IPS-18c (cell line): Measurements from ENCODE around the gene KCNE4.
"Not testable (repeated sequence)": the region's sequence is repeated elsewhere in the genome, so short reads cannot be mapped to it uniquely, and the experiment has no call there.

Experiments used
- H3K4me3 ChIP-seq: 2 replicates; pipeline ENCODE4 v1.7.0; 2013; ENCODE audit warnings: low read depth, mild to moderate bottlenecking, low read length, moderate library complexity; ENCODE audit not compliant: insufficient read depth
- H3K9me3 ChIP-seq: one replicate; pipeline ENCODE4 v1.6.1; 2013; ENCODE audit warnings: mild to moderate bottlenecking, low read length, moderate library complexity; ENCODE audit not compliant: control insufficient read depth, insufficient read depth

Gene KCNE4

DNA sequence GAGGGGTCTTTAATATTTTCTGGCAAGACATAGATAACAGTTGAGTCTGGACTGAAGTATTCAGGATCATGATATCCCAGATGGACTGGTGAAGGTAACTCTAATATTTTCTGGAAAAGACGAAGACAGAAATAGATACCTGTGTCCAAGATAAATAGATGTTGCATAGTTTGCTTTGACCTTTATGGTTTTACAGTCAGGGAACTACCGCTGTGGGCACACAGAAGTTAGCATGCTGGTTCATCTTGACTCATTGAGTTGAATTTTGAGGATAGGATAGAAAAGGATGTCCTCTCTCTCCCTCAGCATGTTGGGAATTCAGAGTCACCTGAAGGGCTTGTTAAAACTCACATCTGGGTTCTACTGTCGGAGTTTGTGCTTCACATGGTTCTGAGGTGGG is 20.8 kb downstream of the KCNE4 start:
- Histone ChIP-seq H3K4me3 (no peak overlapping the region), H3K9me3 (no peaks in the 10 kb centered on the region)

DNA sequence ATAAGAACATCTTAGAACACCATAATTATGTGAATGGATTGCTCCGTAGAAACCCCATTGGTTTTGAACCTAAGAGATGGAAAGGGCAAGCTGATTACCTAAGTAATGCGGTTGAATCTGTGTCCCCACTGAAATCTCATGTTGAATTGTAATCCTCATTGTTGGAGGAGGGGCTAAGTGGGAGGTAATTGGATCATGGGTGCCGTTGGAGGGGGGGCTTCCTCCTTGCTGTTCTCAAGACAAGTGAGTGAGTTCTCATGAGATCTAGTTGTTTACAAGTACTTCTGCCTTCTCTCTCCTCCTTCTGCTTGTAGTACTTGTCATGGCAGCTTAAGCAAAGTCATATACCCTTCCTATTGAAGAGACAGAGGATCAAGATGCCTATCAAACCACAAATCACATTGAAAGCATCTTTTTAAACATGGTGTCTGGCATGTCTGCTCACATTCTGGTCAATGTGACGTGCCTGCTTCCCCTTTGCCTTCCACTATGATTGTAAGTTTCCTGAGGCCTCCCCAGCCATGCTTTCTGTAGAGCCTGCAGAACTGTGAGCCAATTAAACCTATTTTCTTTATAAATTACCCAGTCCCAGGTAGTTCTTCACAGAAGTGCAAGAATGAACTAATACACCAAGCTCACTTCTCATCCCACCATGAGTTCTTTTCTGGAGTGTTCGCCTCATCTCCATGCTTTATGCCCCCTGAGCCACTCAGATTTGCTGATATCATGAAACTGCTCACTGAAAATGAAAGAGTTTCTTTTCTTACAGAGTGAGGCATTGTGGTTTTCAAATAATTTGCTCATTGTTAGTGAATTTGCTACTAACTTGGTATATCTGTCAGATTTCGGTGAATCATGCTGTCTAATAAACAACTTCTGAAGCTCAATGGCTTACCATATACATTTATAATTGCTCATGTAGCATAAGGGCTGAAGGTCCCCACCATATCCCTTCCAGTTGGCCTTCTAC is 23.6 kb downstream of the KCNE4 start:
- Histone ChIP-seq H3K9me3 (no peaks in the 10 kb centered on the region), H3K4me3 (no peak overlapping the region)

DNA sequence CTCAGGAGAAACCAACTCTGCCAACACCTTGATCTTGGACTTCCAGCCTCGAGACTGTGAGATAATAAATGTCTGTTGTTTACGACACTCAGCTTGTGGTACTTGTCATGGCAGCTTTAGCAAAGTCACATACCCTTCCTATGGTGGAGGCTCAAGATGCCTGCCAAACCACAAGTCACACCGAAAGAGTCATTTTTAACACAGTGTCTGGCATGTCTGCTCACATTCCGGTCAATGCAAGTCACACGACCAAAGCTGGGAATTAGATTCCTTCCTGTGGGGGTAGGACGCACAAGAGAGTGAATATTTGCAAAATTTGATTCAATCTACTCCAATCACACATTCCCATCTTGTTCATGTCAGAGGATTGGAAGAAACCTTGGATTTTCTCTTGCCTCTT is 24.6 kb downstream of the KCNE4 start:
- Histone ChIP-seq H3K4me3 (no peak overlapping the region), H3K9me3 (no peaks in the 10 kb centered on the region)

DNA sequence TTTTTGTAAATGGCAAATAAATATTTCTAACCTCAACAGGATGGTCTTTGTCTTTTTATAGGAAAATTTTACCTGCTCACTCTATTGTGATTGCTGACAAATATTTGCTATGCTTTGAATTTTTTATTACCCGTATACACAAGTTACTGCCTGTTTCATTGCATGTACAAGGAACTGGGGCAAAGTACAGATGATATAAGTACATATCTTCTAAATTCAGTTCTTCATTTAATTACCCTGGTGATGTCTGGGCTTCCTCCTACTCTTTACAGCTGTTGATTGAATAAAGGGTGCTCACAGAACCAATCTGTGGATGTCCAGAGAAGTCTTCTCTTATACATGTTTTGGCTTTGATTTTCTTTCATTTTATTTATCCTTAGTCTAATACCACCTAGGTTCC is 26.5 kb downstream of the KCNE4 start:
- no peak overlapping the region for H3K4me3 ChIP-seq
- no peaks in the 10 kb centered on the region for H3K9me3 ChIP-seq

DNA sequence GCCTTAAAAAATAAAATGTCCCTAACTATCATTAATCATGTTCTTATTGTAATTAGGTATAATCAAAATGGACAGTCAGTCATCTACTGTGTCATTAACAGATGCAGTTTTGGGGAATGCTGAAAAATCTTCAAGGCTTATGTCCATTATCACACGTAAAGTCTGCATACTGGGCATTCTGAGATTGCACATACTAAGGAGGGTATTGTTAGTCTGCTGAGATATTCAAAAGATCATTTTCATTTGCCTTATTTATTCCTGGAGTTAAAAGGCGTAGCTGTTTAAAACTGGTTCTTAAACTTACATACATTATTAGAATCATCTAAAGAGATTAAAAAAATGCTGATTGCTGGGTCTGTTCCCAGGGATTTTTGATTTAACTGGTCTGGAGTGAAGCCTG is 27.4 kb downstream of the KCNE4 start:
- Histone ChIP-seq H3K4me3 (no peak overlapping the region), H3K9me3 (no peaks in the 10 kb centered on the region)

DNA sequence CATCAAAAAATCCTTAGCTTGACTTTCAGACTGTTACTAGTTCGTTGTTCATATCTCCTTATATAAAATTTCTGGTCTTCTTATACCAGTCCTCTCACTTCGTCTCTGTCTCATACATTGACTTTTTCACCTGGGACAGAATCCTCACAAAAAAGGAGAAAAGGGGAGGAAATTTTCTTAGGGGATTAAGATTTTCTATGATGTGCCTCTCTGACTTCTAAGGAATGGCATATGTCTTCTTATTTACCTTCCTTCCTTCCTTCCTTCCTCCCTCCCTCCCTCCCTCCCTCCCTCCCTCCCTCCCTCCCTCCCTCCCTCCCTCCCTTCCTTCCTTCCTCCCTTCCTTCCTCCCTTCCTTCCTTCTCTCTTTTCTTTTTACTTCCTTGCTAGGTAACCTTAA is 27.9 kb downstream of the KCNE4 start:
- Histone ChIP-seq H3K4me3 (no peak overlapping the region), H3K9me3 (no peaks in the 10 kb centered on the region)

DNA sequence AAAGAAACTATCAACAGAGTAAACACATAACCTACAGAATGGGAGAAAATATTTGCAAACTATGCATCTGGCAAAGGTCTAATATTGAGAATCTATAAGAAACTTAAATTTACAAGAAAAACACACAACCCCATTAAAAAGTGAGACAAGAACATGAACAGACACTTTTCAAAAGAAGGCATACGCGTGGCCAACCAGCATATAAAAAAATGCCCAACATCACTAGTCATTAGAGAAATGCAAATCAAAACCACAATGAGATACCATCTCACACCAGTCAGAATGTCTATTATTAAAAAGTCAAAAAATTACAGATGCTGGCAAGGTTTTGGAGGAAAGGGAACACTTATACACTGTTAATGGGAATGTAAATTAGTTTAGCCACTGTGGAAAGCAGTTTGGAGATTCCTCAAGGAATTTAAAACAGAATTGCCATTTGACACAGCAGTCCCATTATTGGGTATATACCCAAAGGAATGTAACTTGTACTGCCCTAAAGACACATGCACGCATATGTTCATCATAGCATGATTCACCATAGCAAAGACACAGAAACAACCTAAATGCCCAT is 28.9 kb downstream of the KCNE4 start:
- H3K4me3 ChIP-seq, H3K9me3 ChIP-seq: not testable (repeated sequence)

DNA sequence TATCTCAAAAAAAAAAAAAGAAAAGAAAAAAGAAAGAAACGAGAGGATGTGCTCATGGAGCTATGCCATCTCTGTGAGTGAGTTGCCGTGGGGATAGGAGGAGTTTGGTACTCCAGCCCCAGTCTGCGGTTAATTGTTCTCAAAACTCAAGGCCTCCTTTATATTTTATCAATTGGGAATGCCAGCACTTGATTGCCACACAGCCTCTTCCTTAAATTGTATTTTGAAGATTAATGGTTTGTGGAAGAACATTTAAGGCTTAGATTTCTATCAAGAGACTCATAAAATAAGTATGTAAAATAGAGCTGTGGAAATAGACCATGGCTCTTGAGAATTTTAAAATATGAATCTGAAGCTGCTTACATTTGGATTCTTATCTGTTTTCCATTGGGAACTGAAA is 29.8 kb downstream of the KCNE4 start:
- H3K4me3 ChIP-seq, result no peak overlapping the region
- H3K9me3 ChIP-seq, result no peaks in the 10 kb centered on the region

DNA sequence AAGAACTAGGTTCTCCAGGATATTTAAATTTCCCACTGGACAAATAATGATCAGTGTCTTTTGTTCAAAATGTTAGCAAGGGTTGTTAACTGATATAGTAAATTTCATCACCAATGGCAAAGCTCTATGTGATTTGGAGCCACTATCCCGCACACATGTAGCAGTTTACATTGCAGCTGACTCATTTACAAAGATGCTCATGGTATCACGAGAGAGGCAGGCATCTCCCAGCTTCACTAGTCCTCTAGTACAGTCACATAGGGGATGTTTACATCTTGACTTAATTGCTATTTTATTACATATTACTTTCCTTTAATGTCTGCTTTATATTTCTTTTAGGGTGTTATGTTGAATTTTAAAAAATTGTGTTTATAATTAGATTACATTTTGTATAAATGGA is 30.7 kb downstream of the KCNE4 start:
- no peaks in the 10 kb centered on the region for H3K9me3 ChIP-seq
- no peak overlapping the region for H3K4me3 ChIP-seq

DNA sequence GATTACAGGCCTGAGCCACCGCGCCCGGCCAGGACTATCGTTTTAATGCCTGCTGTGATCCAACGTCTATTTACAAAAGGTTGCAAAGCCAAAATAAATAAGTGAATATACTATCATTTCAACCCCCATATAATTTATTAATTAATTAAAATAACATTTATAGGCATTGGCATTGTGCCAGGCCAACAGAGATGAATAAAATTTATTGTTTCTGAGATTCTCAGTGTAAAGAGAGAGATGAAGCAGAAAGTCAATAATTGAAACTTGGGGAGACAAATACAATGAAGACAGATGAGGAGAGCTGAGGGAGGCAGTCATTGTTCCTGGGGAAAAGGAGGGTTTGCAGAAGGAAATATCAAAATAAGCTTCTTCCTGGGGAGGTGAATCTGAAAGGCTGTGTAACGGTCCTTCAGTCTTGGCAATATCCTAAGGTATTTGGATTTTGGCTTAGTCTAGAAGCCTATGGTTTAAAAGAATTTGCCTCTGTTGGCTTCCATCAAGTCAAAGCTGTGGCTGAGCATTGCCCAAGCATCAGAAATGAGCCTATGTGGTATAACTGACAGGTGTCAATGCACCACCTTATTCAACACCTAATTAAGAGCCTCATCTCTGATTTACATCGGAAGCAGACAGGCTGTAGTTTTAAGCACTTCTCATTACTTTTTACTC is 31.5 kb downstream of the KCNE4 start:
- no peaks in the 10 kb centered on the region for H3K9me3 ChIP-seq
- H3K4me3 ChIP-seq, result no peak overlapping the region

DNA sequence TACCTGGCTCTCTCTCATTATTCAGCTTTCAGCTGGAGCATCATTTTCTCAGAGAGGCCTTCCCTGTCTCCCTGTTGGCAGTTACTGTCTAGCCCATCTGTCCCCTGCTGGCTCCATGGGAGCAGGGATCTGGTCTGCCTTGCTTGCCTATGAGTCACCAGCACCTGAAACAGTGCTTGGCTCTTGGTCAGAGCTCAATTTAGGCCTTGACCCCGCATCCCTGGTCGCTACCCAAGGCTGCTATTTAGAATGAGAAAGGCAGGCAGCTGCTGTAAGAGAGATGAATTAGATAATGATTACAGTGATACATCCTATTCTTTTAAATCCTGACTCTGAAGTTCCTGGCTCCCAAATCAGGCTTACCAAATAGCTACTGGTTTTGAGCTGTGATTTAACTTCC is 32.9 kb downstream of the KCNE4 start:
- Histone ChIP-seq H3K4me3 (no peak overlapping the region), H3K9me3 (no peaks in the 10 kb centered on the region)

DNA sequence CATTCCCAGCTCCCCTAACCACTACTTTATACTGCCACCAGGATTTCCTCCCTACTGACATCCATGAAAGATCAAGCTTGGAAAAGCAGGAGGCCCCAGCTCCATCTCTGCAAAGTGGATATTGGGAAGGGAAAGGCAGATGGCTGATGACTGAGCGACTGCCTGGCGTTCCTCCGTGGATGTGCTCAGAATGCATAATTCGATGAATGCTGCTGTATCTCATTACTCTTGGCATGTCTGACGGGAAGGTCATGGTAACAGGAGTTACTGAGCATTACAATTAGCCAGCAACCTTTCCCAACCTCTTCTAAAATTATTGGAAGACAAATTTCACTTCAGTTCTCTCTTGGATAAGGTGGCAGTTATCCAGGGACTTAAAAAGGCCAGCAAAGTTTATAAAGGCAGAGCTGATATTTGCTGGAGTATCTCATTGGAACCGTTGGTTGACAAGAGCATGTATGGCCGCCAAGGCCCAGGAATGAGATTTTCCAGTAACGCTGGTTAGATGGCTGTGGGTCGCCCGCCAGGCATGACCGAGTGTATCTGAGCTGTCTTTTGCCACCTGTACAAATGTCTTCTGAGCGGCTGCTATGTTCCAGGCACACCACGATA is 34.5 kb downstream of the KCNE4 start:
- Histone ChIP-seq H3K4me3 (no peak overlapping the region), H3K9me3 (no peaks in the 10 kb centered on the region)

DNA sequence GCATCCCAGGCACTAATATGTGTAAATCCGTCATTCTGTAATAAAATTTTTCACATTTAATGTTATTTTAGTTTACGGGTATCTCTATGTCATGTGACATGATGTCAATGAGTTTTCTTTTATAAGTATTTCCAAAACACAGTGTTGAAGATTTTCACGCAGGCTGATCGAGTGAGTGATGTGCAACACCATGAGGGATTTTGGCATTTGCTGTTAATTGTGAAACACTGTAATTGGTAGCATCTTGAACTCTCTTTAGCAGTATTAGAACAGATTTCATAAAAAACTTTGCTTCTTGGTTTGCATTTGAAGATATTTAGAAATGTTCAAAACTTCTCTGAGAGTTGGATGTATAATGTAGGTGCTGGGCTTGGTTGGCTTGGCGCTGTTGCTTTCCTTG is 35.5 kb downstream of the KCNE4 start:
- H3K4me3 ChIP-seq, result no peak overlapping the region
- H3K9me3 ChIP-seq, result no peaks in the 10 kb centered on the region

DNA sequence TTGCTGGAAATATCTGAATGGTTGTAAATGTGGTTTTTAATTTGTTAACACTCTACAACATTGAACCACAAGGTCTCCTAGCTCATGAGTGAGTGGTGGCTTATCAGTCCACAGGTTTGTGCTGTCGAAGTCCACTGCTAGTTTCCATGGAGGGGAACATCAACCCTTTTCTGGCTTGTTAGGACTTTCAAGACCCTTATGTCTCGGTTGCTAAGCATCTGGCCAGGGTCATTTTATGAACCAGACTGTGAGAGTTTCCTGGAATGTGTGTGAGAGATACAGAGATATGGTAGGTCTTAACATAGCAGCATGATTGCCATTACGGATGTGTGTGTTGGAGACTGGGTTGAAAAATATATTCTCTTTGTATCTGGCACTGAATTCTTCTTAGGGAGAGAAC is 36.9 kb downstream of the KCNE4 start:
- H3K9me3 ChIP-seq, result no peaks in the 10 kb centered on the region
- no peak overlapping the region for H3K4me3 ChIP-seq

DNA sequence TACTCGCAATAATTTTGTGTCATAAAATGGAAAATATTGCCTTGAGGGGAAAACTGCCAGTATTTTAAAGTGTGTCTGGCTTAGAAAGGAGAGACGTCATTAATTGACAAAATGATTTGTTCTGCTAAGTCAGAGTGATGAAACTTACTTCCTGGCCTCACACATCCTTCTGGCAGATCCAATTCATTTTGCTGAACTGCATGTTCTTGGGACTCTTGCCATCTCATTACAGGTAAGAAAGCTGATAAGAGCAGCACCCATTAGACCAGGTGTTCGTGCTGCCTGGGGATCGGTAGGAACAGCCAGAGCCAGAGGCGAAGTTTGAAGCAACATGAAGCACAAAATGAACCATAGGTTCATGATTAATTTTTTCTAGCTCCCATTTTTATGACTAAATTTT is 38.0 kb downstream of the KCNE4 start:
- Histone ChIP-seq H3K9me3 (no peaks in the 10 kb centered on the region), H3K4me3 (no peak overlapping the region)

DNA sequence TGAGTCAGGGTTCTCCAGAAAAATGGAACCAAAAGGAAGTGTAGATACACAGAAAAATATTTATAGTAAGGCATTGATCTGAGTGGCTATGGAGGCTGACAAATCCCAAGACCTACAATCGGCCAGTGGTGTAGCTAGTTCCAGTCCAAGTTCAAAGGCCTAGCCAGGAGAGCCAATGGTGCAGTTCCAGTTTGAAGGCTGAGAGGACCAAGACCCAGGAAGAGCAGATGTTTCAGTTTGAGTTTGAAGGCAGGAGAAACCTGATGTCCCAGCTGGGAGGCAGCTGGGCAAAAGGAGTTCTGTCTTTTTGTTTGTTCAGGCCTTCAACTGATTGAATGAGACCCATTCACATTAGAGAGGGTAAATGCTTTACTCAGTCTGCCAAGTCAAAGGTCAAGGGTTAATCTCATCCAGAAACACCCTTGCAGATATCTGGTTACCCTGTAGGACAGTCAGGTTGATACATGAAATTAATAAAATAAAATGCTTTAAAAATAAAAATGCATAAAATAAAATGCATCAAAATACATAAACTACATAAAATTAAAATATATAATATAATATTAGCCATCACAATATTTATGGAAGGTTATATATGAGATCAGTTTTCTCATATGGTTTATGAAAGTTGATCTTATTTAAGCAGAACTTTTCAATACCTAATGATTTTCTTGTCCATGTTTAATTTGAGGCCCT is 38.7 kb downstream of the KCNE4 start:
- H3K4me3 ChIP-seq, result no peak overlapping the region
- no peaks in the 10 kb centered on the region for H3K9me3 ChIP-seq

DNA sequence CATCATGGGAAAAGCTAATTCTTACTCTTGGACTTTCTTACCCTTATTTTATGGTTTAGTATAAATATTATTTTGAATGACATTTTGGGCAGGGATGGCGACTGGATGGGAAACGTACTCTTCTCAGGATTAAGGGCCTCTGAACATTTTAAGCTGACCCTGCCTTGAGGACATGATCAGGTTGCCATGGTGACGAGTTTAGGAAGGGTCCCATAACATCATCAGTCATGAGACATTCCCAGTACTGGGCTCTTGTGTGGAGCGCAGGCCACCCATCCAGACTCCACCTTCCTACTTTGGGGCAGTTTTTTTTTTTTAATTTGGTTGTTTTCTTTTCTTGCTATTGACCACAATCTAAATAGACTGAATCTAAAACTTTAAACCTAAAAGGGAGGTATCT is 40.7 kb downstream of the KCNE4 start:
- Histone ChIP-seq H3K4me3 (no peak overlapping the region), H3K9me3 (no peaks in the 10 kb centered on the region)
